ENCODE data around the gene DNPH1. TPM values are rescaled to one million over a fixed set of nuclear protein-coding genes. Genes with fewer than 3 reads are reported as not detected.
A peak's percentile ranks its signal among the peaks of the same experiment; 100 is the strongest.

Gene DNPH1
- total RNA-seq, 1 donor, result 32.9 TPM

DNA sequence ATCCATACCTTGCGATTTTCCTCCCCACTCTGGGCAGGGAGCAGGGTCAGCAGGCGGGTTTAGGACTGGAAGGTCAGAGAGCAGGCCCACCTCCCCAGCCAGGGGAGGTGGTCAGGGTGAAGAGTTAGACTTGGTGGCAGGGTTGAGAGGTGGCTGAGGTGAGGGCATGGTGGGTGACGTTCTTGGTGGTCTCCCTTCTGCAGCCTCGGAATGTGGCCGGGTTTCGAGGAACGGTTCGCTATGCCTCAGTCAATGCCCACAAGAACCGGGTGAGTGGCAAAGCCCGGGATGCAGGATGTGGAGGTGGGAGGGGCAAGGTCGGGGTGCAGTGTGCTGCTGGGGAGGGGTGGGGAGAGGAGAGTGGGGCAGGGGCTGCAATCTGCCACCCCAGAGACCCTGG lies 25.6 kb upstream of the DNPH1 start:
- peak; percentile 29 for DNase-seq (ENCODE audit: insufficient read length, low spot score, missing footprints)
- no peaks in the 10 kb centered on the region for H3K9me3 ChIP-seq (ENCODE audit: low read depth, low read length)
- H3K4me3 ChIP-seq (ENCODE audit: insufficient read depth, low read length), result no peak overlapping the region
- no peak overlapping the region for H2AFZ ChIP-seq (ENCODE audit: low read length)
- no peaks in the 10 kb centered on the region for H3K79me2 ChIP-seq (ENCODE audit: insufficient read depth, low read length)
- H3K4me1 ChIP-seq (ENCODE audit: insufficient read depth, low read length), result peaks cover 3% of the 10 kb centered on the region
- TF ChIP-seq, protein P1, sequence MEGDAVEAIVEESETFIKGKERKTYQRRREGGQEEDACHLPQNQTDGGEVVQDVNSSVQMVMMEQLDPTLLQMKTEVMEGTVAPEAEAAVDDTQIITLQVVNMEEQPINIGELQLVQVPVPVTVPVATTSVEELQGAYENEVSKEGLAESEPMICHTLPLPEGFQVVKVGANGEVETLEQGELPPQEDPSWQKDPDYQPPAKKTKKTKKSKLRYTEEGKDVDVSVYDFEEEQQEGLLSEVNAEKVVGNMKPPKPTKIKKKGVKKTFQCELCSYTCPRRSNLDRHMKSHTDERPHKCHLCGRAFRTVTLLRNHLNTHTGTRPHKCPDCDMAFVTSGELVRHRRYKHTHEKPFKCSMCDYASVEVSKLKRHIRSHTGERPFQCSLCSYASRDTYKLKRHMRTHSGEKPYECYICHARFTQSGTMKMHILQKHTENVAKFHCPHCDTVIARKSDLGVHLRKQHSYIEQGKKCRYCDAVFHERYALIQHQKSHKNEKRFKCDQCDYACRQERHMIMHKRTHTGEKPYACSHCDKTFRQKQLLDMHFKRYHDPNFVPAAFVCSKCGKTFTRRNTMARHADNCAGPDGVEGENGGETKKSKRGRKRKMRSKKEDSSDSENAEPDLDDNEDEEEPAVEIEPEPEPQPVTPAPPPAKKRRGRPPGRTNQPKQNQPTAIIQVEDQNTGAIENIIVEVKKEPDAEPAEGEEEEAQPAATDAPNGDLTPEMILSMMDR (IDR thresholded peaks at IDR 0.05; ENCODE audit: extremely low read depth, low read depth, low read length), result no peak
- no peaks in the 10 kb centered on the region for H4K20me1 ChIP-seq (ENCODE audit: insufficient read depth, low read length)
- H3K4me2 ChIP-seq (ENCODE audit: insufficient read depth, low read length), result no peak overlapping the region
- no peaks in the 10 kb centered on the region for H3K36me3 ChIP-seq (ENCODE audit: insufficient read depth, low read length)
- H3K27me3 ChIP-seq (ENCODE audit: insufficient read depth, low read length), result peaks cover 28% of the 10 kb centered on the region
- H3K27ac ChIP-seq (ENCODE audit: low read depth, low read length), result no peak overlapping the region

DNA sequence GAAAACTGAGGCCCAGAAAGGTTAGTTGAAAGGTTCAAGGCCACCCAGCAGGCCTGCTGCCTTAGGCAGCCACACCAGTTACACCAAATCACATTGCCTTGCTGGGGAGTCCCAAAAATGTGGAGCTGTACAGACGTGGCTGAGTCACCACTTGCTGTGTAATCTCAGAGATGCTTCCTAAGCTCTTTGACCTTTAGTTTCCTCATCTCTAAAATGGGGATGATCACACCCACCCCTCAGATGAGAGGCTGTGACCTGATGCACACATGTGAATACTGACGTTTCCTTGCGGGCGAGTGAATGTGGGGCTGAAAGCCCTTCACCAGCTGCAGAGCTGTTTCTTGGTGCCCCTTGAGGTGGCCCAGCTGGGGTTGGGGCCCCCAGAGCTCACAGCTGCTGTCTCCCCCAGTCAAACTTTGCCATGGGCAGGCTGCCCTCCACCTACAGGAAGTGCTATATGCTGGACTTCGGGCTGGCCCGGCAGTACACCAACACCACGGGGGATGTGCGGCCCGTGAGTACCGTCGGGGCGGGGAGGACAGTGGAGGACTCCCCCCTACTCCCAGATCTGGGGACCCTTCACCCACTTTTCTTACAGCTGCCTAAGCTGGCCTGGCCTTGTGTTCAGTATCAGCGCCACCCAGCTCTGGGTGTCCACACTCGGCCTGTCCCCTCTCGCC lies 25.0 kb upstream of the DNPH1 start:
- TF ChIP-seq, protein P1 (IDR thresholded peaks at IDR 0.05; ENCODE audit: extremely low read depth, low read depth, low read length), result no peak
- no peaks in the 10 kb centered on the region for H3K36me3 ChIP-seq (ENCODE audit: insufficient read depth, low read length)
- H3K9me3 ChIP-seq (ENCODE audit: low read depth, low read length), result no peaks in the 10 kb centered on the region
- peaks cover 30% of the 10 kb centered on the region for H3K27me3 ChIP-seq (ENCODE audit: insufficient read depth, low read length)
- DNase-seq (ENCODE audit: insufficient read length, low spot score, missing footprints), result peak; percentile 85
- no peak overlapping the region for H3K27ac ChIP-seq (ENCODE audit: low read depth, low read length)
- no peaks in the 10 kb centered on the region for H3K79me2 ChIP-seq (ENCODE audit: insufficient read depth, low read length)
- H3K4me1 ChIP-seq (ENCODE audit: insufficient read depth, low read length), result peaks cover 3% of the 10 kb centered on the region
- H3K4me2 ChIP-seq (ENCODE audit: insufficient read depth, low read length), result no peak overlapping the region
- H2AFZ ChIP-seq (ENCODE audit: low read length), result no peak overlapping the region
- no peak overlapping the region for H3K4me3 ChIP-seq (ENCODE audit: insufficient read depth, low read length)
- H4K20me1 ChIP-seq (ENCODE audit: insufficient read depth, low read length), result no peaks in the 10 kb centered on the region

DNA sequence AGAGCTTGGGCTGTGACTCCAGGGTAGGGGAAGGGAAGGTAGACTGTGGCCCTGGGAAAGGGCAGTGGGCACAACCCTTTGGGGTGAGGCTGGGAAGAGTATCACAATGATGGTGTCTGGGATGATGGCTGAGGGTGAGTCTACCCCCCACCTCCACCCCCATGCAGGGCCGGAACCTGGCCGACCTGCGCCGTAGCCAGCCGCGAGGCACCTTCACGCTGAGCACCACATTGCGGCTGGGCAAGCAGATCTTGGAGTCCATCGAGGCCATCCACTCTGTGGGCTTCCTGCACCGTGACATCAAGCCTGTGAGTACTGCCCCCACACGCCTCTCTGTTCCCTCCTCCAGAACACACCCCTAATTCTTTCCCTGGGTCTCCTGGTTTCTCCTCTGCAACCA lies 24.1 kb upstream of the DNPH1 start:
- H3K27me3 ChIP-seq (ENCODE audit: insufficient read depth, low read length), result peaks cover 33% of the 10 kb centered on the region
- H4K20me1 ChIP-seq (ENCODE audit: insufficient read depth, low read length), result no peaks in the 10 kb centered on the region

DNA sequence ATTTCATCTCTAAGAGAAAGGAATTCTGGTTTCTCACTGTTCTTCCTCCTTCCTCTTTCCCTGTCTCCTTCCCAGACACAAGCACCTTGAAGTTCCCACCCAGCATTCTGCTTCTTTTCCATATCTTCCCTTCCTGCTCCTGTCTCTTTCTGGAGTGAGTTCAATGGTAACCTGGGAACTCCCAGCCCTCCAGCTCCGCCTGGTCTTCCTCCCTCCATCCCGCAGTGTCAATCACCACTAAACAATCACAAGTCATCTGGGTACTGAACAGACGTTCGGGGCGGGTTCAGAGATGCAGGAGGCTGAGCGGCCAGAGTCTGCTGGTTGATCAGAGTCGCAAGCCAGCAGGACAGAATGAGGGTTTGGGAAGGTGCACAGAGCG lies 21.7 kb upstream of the DNPH1 start:
- Histone ChIP-seq H3K4me2 (ENCODE audit: insufficient read depth, low read length) (no peak overlapping the region), H3K4me1 (ENCODE audit: insufficient read depth, low read length) (peaks cover 9% of the 10 kb centered on the region), H2AFZ (ENCODE audit: low read length) (peak overlapping the region; percentile 12), H3K4me3 (ENCODE audit: insufficient read depth, low read length) (no peak overlapping the region), H3K27me3 (ENCODE audit: insufficient read depth, low read length) (peaks cover 57% of the 10 kb centered on the region), H3K9me3 (ENCODE audit: low read depth, low read length) (no peaks in the 10 kb centered on the region), H3K27ac (ENCODE audit: low read depth, low read length) (no peak overlapping the region), H3K36me3 (ENCODE audit: insufficient read depth, low read length) (no peaks in the 10 kb centered on the region), H4K20me1 (ENCODE audit: insufficient read depth, low read length) (no peaks in the 10 kb centered on the region), H3K79me2 (ENCODE audit: insufficient read depth, low read length) (no peaks in the 10 kb centered on the region)
- DNase-seq (ENCODE audit: insufficient read length, low spot score, missing footprints), result no peak
- TF ChIP-seq, protein P1 (IDR thresholded peaks at IDR 0.05; ENCODE audit: extremely low read depth, low read depth, low read length), result no peak

More for the DNA sequence above, 24.1 kb upstream of the DNPH1 start:
- DNase-seq (ENCODE audit: insufficient read length, low spot score, missing footprints), result peak; percentile 18
- Histone ChIP-seq H3K4me3 (ENCODE audit: insufficient read depth, low read length) (no peak overlapping the region), H3K4me1 (ENCODE audit: insufficient read depth, low read length) (peaks cover 3% of the 10 kb centered on the region), H3K79me2 (ENCODE audit: insufficient read depth, low read length) (no peaks in the 10 kb centered on the region), H3K4me2 (ENCODE audit: insufficient read depth, low read length) (no peak overlapping the region), H2AFZ (ENCODE audit: low read length) (no peak overlapping the region), H3K36me3 (ENCODE audit: insufficient read depth, low read length) (no peaks in the 10 kb centered on the region), H3K9me3 (ENCODE audit: low read depth, low read length) (no peaks in the 10 kb centered on the region), H3K27ac (ENCODE audit: low read depth, low read length) (no peak overlapping the region)
- TF ChIP-seq, protein P1 (IDR thresholded peaks at IDR 0.05; ENCODE audit: extremely low read depth, low read depth, low read length), result no peak
